ENCODE measurements around the gene PDIA6.

DNA sequence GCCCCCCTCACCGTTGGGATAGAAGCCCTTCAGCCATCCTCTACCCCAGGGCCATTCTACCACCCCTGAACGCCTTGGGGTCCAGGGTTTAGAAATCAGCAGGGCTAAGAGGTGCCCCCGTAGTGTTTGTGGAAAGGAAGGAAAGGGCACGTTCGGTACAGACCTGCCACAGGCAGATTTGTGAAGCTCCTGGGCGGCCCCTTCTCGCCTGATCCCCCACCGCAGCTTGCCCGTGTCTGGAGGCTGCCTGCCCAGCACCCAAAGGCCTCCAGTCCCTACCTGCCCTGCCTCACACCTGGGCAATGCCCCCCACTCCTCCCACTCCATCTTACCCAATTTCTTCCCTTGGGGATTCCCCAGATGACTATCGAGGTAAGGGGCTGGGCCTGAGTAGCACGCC is 69.9 kb downstream of the PDIA6 start:
- TF ChIP-seq CTCF (IDR thresholded peaks at IDR 0.05) (no peak), POLR2A (IDR thresholded peaks at IDR 0.05) (no peak), POLR2AphosphoS5 (IDR thresholded peaks at IDR 0.05) (no peak)
